Lung (tissue), 16 donors: ENCODE results near the gene FOXC2. TPM values are rescaled to one million over a fixed set of nuclear protein-coding genes. Genes with fewer than 3 reads are reported as not detected.

Experiments used
- ATAC-seq: fragments of 200-7000 bp; cut with Tn5 transposase; one replicate; pipeline ENCODE4 v1.9.1; 2020; ENCODE audit warnings: moderate number of reproducible peaks; ENCODE audit not compliant: insufficient read depth, low FRiP score
- DNase-seq, 3 donors: peaks; one replicate each; pipeline ENCODE4 v3.0.0-alpha.2; 2013 to 2017
- H3K27ac ChIP-seq, 2 donors: one replicate each; pipeline ENCODE4 v1.5.1; 2013; ENCODE audit warnings: mild to moderate bottlenecking in 2 of 2, moderate library complexity in 2 of 2, control low read depth in 1 of 2, inconsistent platforms in 1 of 2, low read depth in 1 of 2, low read length in 1 of 2
- H3K27me3 ChIP-seq, 3 donors: one replicate each; pipeline ENCODE4 v1.5.1; 2013; ENCODE audit warnings: low read length in 2 of 3; ENCODE audit not compliant: control insufficient read depth in 3 of 3, insufficient read depth in 3 of 3
- H3K36me3 ChIP-seq, 4 donors: one replicate each; pipeline ENCODE4 v1.5.1; 2013; ENCODE audit warnings: low read length in 4 of 4, mild to moderate bottlenecking in 1 of 4, moderate library complexity in 1 of 4; ENCODE audit not compliant: control insufficient read depth in 4 of 4, insufficient read depth in 4 of 4
- H3K4me1 ChIP-seq, 5 donors: one replicate each; pipeline ENCODE4 v1.5.1; 2013; ENCODE audit warnings: low read length in 5 of 5, mild to moderate bottlenecking in 2 of 5, moderate library complexity in 1 of 5; ENCODE audit not compliant: control insufficient read depth in 5 of 5, insufficient read depth in 5 of 5
- H3K4me3 ChIP-seq: one replicate; pipeline ENCODE4 v1.5.1; 2013; ENCODE audit warnings: mild to moderate bottlenecking, control low read depth, moderate library complexity
- H3K9ac ChIP-seq, 2 donors: one replicate each; pipeline ENCODE4 v1.5.1; 2013; ENCODE audit warnings: low read length in 2 of 2, control low read depth in 1 of 2; ENCODE audit not compliant: insufficient read depth in 1 of 2
- H3K9me3 ChIP-seq, 4 donors: one replicate each; pipeline ENCODE4 v1.5.1; 2013; ENCODE audit warnings: low read length in 3 of 4, mild to moderate bottlenecking in 1 of 4, moderate library complexity in 1 of 4; ENCODE audit not compliant: control insufficient read depth in 4 of 4, insufficient read depth in 3 of 4
- WGBS, 2 donors: extraction: QIAGEN DNeasy Blood & Tissue Kit; methylation state at CpG; one replicate each; pipeline ENCODE4 v1.1.7; 2013; 5-methylcytosine and 5-hydroxymethylcytosine counted together
- long read RNA-seq, 5 donors: transcript quantifications; one replicate each; lab custom pipeline, GENCODE V29; 2026
- polyA plus RNA-seq, 2 donors: library from polyadenylated mRNA; stranded (reverse); fragments of 200-250 nt; gene quantifications; one replicate each; pipeline ENCODE4 v1.2.1, GENCODE V29; 2013
- total RNA-seq, 2 donors: library from RNA; depleted of rRNA in 1 of 2; stranded (reverse); fragments of >200 nt in 1 of 2; gene quantifications; one replicate each; pipeline ENCODE4 v1.2.1, GENCODE V29; 2014 to 2021
- TF ChIP-seq, protein P1 (sequence below): IDR thresholded peaks from 2 replicates; pipeline ENCODE4 v1.5.1; 2012; ENCODE audit warnings: mild to moderate bottlenecking; ENCODE audit errors: control extremely low read depth, extremely low read depth
- donor health status: control.
- donor health status: control.
- donor health status: Bipolar disorder and iron deficiency.
- donor health status: healthy.
- donor health status: DM: yes; HTN: yes; CAD: no.

The FOXC2 gene
- total RNA-seq (1 to 10 TPM in 1 of 2 donors, under 1 TPM in 1; 0.82 to 2.7 TPM), polyA plus RNA-seq (under 1 TPM; 0.37 to 0.43 TPM)
- long read RNA-seq, donor 1, result 0 reads
- long read RNA-seq, donor 2, partial matches to known transcripts, result 0 of 1 reads
- long read RNA-seq, donor 2, other reads (novel, unspliced or antisense), result 0 of 1 reads
- long read RNA-seq, donor 3, result 0 reads
- long read RNA-seq, donor 4, result 0 reads
- long read RNA-seq, donor 5, result 0 reads

- WGBS, 2 donors, result 0 to 3% methylated on average over 30 of the region's 30 CpGs
- no peaks in the 10 kb centered on the region for H3K36me3 ChIP-seq
- peaks cover 0 to 2% (median 0%) of the 10 kb centered on the region in 4 donors for H3K9me3 ChIP-seq
- DNase-seq (peak; percentile 94 to 97 (median 96)), ATAC-seq (no peak)
- H3K27me3 ChIP-seq, result peaks cover 9 to 62% (median 58%) of the 10 kb centered on the region in 3 donors
- peak within 1 kb of the TSS; percentile 13 for H3K4me3 ChIP-seq
- H3K4me1 ChIP-seq, result peaks cover 0 to 10% (median 4%) of the 10 kb centered on the region in 5 donors
- no peak within 1 kb of the TSS for H3K9ac ChIP-seq
- TF ChIP-seq, protein P1, sequence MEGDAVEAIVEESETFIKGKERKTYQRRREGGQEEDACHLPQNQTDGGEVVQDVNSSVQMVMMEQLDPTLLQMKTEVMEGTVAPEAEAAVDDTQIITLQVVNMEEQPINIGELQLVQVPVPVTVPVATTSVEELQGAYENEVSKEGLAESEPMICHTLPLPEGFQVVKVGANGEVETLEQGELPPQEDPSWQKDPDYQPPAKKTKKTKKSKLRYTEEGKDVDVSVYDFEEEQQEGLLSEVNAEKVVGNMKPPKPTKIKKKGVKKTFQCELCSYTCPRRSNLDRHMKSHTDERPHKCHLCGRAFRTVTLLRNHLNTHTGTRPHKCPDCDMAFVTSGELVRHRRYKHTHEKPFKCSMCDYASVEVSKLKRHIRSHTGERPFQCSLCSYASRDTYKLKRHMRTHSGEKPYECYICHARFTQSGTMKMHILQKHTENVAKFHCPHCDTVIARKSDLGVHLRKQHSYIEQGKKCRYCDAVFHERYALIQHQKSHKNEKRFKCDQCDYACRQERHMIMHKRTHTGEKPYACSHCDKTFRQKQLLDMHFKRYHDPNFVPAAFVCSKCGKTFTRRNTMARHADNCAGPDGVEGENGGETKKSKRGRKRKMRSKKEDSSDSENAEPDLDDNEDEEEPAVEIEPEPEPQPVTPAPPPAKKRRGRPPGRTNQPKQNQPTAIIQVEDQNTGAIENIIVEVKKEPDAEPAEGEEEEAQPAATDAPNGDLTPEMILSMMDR, result no peak
- H3K27ac ChIP-seq, result peak within 1 kb of the TSS; percentile 60 to 86
Measured at GRCh38 chr16:86566601-86566965, at the start of gene FOXC2. Gene FOXC2 (plus strand): TSS chr16:86566829. CDS start chr16:86567336, 507 bp downstream.

GRCh38 chr16:86517033-86517432 lies 49.6 kb upstream of the FOXC2 start:
- Histone ChIP-seq H3K27me3 (peaks cover 6 to 45% (median 8%) of the 10 kb centered on the region in 3 donors), H3K27ac (peak overlapping the region in 1 of 2 donors; percentile 75), H3K4me3 (no peak overlapping the region), H3K4me1 (peaks cover 0 to 39% (median 0%) of the 10 kb centered on the region in 5 donors), H3K9ac (peak overlapping the region in 1 of 2 donors; percentile 56), H3K9me3 (no peaks in the 10 kb centered on the region), H3K36me3 (peaks cover 0 to 30% (median 1%) of the 10 kb centered on the region in 4 donors)
- ATAC-seq, result no peak
- WGBS, 2 donors, result 34 to 36% methylated on average over 9 of the region's 9 CpGs
- TF ChIP-seq, protein P1, result no peak
- peak in 2 of 3 donors; percentile 18 to 38 for DNase-seq

GRCh38 chr16:86517652-86518258 lies 48.9 kb upstream of the FOXC2 start:
- H3K36me3 ChIP-seq, result peaks cover 0 to 24% (median 1%) of the 10 kb centered on the region in 4 donors
- ATAC-seq (no peak), DNase-seq (peak; percentile 91 to 93 (median 92))
- H3K9ac ChIP-seq, result peak overlapping the region in 1 of 2 donors; percentile 56
- H3K9me3 ChIP-seq, result no peaks in the 10 kb centered on the region
- H3K27ac ChIP-seq, result peak overlapping the region in 1 of 2 donors; percentile 75
- peaks cover 0 to 39% (median 0%) of the 10 kb centered on the region in 5 donors for H3K4me1 ChIP-seq
- 19 to 22% methylated on average over 17 of the region's 17 CpGs for WGBS, 2 donors
- no peak overlapping the region for H3K4me3 ChIP-seq
- peaks cover 6 to 44% (median 8%) of the 10 kb centered on the region in 3 donors for H3K27me3 ChIP-seq
- TF ChIP-seq, protein P1, result peak; percentile 40
